Measurements from ENCODE around the gene ZNF362.
"Not testable (repeated sequence)": the region's sequence is repeated elsewhere in the genome, so short reads cannot be mapped to it uniquely, and the experiment has no call there.

Gene ZNF362

DNA sequence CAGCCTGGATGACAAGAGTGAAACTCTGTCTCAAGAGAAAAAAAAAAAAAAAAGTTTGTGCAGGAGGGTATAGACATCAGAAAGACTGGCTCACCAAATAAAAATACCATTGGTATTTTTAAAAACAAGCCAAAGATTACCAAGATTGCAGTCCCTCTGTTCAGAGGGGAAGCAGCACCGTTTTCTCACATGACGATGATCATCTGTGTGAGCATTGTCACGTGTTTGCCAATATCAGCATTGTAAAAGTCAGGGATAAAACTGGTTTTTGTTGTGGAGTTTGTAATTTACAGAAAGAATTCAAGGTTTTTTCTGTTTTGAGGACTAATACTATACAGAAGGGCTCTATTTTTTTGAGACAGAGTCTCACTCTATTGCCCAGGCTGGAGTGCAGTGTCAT lies 26.5 kb downstream of the ZNF362 start:
- H3K4me3 ChIP-seq (ENCODE audit: control insufficient read depth, low read depth, low read length): no peak overlapping the region
- no peak for DNase-seq (ENCODE audit: low read depth)
- TF ChIP-seq CTCF (conservative IDR thresholded peaks at IDR 0.05; ENCODE audit: control insufficient read depth, insufficient read depth, low read depth, low read length): no peak

GRCh38 chr1:33284049-33284448 lies 27.8 kb downstream of the ZNF362 start:
- no peak overlapping the region for H3K4me3 ChIP-seq (ENCODE audit: control insufficient read depth, low read depth, low read length)
- no peak for TF ChIP-seq CTCF (conservative IDR thresholded peaks at IDR 0.05; ENCODE audit: control insufficient read depth, insufficient read depth, low read depth, low read length)

GRCh38 chr1:33286451-33287185 lies 30.3 kb downstream of the ZNF362 start:
- TF ChIP-seq CTCF (conservative IDR thresholded peaks at IDR 0.05; ENCODE audit: control insufficient read depth, insufficient read depth, low read depth, low read length): no peak
- H3K4me3 ChIP-seq (ENCODE audit: control insufficient read depth, low read depth, low read length): no peak overlapping the region
- DNase-seq (ENCODE audit: low read depth): no peak

More at GRCh38 chr1:33284049-33284448, 27.8 kb downstream of the ZNF362 start:
- DNase-seq (ENCODE audit: low read depth): no peak

GRCh38 chr1:33287317-33287716 lies 31.0 kb downstream of the ZNF362 start:
- no peak overlapping the region for H3K4me3 ChIP-seq (ENCODE audit: control insufficient read depth, low read depth, low read length)
- DNase-seq (ENCODE audit: low read depth): no peak
- TF ChIP-seq CTCF (conservative IDR thresholded peaks at IDR 0.05; ENCODE audit: control insufficient read depth, insufficient read depth, low read depth, low read length): no peak

- TF ChIP-seq CTCF (conservative IDR thresholded peaks at IDR 0.05; ENCODE audit: control insufficient read depth, insufficient read depth, low read depth, low read length): no peak
- DNase-seq (ENCODE audit: low read depth): no peak
- no peak overlapping the region for H3K4me3 ChIP-seq (ENCODE audit: control insufficient read depth, low read depth, low read length)
Observed at GRCh38 chr1:33288976-33289857, 32.9 kb downstream of the ZNF362 start.

DNA sequence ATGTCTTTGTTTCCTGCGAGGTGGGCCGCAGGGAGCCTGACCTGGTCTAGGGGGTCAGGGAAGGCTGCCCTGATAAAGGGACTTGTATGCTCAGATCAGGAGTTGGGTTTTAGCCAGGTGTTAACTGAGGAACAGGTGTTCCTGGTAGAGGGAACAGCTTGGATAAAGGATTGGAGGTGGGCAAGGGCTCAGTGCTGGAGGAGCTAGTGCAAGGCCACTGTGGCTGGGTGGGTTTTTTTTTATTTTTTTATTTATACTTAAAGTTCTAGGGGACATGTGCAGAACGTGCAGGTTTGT lies 33.5 kb downstream of the ZNF362 start:
- H3K4me3 ChIP-seq (ENCODE audit: control insufficient read depth, low read depth, low read length): no peak overlapping the region
- no peak for TF ChIP-seq CTCF (conservative IDR thresholded peaks at IDR 0.05; ENCODE audit: control insufficient read depth, insufficient read depth, low read depth, low read length)
- no peak for DNase-seq (ENCODE audit: low read depth)

- DNase-seq (ENCODE audit: low read depth); H3K4me3 ChIP-seq (ENCODE audit: control insufficient read depth, low read depth, low read length): not testable (repeated sequence)
Observed at GRCh38 chr1:33290615-33291014, 34.3 kb downstream of the ZNF362 start.

All from fibroblast of mammary gland (primary cell).